GM21576 (cell line): Measurements from ENCODE around the gene GSK3A.

Source experiments
- ATAC-seq: cut with Tn5 transposase; IDR thresholded peaks from one replicate; pipeline ENCODE4 v1.9.1; 2021; ENCODE audit warnings: mild to moderate bottlenecking, moderate library complexity; ENCODE audit not compliant: unreplicated experiment

The GSK3A gene

DNA sequence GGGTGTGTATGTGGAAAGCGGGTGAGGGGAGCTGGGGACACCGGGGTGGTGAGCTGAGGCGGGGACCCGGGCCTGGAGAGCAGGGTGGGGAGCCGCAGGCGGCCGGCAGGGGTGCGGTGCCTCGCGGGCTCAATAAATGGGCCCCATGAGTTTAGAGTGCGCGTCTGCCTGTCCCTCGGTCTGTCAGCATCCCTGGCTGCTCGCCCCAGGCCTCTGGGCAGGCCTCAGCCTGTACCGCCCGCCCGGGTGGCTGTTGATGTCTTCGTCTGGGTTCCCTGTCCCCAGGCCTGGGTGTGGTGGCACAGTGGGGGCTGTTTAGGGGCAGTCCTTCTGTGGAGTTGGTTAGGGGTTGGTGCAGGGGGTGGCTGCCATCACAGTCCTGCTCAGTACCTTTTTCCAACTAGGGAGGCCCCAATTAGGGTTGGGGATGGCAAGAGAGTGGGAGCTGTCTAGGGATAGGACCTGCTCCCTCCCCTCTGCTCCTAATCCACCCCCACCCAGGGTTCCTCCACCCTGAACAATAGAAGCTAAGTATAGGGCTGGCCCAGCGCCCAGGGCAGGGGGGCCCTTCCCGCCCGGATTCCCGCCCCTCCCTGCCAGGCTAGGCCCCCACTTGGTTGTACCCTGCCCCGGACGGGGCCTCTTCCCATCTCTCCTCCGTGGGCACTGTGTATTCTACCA is 38.9 kb upstream of the GSK3A start:
- ATAC-seq, result no peak

DNA sequence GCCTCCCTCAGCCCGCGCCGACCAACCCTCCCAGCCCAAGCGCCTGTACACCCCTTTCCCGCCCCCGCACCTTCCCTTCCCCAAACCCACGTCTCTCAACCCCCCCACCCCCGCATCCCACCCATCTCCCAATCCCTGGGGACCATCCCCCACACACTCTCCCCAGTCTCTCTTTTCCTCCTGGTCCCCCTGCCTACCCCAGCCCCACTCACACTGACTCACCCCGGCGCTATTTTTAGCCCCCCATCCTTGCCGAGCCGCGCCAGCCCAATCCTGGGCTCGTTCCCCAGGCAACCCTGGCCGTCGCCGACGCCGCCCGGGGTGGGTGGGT is 38.4 kb upstream of the GSK3A start:
- no peak for ATAC-seq

DNA sequence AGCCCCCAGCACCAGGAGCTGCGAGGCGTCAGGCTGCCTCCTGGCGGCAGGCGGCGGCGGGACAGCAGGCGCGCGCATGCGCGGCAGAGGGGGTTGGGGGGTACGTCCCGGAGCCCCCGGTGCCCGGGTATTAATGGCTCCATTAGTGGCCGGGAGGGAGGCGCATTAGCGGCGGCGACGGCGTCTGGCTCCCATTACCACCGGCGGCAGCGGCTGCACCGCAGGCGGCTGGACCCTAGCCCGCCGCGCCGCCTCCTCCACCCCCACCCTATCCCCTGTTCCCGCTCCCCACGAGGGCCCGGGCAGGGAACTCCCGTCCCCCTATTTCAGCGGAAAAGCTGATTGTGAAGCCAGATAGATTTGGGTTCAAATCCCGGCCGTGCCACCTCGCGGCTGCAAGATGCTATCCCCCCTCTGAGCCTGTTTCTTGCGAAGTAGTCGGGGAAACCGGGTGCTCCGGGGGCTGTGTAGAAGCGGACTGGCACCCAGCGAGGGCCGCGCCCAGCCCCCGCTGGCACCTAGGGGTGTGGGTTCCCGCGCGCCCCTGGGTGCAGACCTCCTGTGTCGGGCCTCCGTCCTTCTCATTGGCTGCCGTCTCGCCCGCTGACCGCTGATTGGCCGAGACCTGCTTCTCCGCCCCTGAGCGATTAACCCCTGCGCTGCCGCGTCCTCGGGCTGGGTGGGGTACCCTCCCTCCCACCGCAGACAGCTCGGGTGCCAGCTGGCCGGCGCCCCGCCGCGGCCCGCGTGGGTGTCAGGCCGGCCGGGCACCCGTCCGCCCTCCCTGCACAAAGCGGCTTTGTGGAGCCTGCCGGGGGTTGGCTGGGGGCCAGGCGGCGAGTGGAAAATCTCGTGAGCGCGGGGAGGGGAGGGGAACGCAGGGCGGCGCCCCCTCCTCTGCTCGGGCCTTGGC is 37.8 kb upstream of the GSK3A start:
- peak; percentile 31 for ATAC-seq

DNA sequence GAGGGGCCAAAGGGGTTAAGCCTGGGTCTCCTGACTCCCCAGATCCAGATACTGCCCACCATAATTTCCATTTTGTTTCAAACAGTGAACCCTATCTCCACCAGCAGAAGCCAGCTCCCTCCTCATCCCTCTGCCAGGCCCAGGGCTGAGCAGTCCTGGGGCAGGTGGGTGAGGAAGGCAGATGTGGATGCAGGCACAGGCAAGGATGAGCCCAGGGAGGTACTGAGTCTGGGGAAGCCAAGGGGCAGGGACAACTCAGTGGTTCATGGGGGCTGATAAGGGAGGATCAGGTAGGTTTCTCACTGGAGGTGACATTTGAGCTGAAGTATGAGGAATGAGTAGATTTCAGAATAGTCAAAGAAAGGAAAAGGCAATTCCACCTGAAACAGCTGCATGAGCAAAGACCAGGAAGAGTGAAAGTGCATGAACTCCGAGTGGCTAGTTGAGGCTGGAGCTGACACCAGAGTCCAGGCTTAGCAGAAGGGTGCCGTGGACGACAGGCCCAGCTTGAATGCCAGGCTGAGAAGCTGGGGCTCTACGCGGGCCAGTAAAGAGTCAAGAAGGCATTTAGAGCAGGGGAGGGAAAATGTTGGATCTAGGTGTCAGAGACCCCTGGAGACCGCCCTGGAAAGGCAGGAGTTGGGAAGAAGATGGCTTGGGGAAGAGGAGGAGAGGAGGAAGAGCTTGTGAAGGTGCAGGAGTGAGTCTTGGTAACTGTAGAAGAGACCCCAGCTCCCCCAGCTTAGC is 36.9 kb upstream of the GSK3A start:
- ATAC-seq, result no peak

- no peak for ATAC-seq
Measured at GRCh38 chr19:42278452-42279154, 36.2 kb upstream of the GSK3A start.

GRCh38 chr19:42277821-42278451 is 35.5 kb upstream of the GSK3A start:
- ATAC-seq, result no peak

GRCh38 chr19:42276821-42277220 is 34.4 kb upstream of the GSK3A start:
- no peak for ATAC-seq

GRCh38 chr19:42276284-42276683 is 33.9 kb upstream of the GSK3A start:
- no peak for ATAC-seq

- no peak for ATAC-seq
Measured at GRCh38 chr19:42275517-42275916, 33.1 kb upstream of the GSK3A start.

DNA sequence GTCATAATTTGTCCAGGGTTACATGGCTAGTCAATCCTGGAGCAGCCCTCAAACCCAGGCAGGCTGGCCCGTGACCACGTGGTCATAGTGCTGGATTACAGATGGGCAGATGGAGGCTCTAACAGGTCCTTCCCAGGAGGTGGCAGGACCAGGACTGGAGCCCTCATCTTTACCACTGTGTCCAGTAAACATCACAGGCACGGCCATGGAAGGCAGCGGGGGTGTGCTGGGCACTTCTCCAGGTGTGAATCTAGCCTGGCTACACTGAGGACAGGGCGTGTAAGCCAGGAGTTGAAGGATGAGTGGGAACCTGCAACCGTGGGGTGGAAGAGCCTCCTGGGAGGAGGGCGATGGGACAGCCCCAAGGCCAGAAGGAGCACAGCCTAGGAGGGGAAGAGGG is 32.7 kb upstream of the GSK3A start:
- ATAC-seq, result no peak

DNA sequence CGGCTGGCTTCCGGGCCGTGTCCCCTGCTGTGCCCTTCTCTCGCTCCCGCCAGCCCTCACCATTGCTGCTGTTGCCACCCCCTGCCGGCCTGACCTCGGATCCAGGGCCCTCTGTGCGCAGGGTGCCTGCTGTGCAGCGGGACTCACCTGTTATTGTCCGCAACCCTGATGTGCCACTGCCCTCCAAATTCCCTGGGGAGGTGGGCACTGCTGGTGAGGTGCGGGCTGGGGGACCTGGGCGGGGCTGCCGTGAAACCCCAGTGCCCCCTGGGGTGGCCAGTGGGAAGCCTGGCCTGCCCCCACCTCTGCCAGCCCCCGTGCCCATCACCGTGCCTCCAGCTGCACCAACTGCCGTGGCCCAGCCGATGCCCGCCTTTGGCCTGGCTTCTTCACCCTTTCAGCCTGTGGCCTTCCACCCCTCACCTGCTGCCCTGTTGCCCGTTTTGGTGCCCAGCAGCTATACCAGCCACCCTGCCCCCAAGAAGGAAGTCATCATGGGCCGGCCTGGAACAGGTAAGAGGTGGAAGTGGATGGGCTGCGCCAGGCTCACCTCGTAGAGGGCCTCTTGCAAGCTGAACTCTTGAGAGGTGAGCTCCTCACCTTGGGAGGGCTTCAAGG is 31.8 kb upstream of the GSK3A start:
- no peak for ATAC-seq

DNA sequence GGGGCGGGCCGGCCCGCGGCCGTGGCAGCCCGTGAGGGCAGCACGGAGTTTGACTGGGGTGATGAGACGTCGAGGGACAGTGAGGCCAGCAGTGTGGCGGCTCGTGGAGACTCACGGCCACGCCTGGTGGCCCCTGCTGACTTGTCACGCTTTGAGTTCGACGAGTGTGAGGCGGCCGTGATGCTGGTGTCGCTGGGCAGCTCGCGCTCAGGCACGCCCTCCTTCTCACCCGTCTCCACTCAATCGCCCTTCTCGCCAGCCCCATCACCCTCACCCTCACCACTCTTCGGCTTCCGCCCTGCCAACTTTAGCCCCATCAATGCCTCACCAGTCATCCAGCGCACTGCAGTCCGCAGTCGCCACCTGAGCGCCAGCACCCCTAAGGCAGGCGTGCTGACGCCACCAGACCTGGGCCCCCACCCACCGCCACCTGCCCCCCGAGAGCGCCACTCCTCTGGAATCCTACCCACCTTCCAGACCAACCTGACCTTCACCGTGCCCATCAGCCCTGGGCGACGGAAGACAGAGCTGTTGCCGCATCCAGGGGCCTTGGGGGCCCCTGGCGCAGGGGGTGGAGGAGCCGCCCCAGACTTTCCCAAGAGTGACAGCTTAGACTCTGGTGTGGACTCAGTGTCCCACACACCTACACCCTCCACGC is 31.1 kb upstream of the GSK3A start:
- no peak for ATAC-seq

DNA sequence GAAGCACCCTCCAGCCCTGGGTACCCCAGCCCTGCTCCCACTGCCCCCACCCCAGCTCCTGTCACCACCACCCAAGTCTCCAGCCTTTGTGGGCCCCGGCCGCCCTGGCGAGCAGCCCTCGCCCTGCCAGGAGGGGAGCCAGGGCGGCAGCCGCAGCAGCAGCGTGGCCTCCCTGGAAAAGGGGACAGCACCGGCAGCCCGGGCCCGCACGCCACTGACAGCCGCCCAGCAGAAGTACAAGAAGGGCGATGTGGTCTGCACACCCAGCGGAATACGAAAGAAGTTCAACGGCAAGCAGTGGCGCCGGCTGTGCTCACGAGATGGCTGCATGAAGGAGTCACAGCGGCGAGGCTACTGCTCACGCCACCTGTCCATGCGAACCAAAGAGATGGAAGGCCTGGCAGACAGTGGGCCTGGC is 30.6 kb upstream of the GSK3A start:
- no peak for ATAC-seq

DNA sequence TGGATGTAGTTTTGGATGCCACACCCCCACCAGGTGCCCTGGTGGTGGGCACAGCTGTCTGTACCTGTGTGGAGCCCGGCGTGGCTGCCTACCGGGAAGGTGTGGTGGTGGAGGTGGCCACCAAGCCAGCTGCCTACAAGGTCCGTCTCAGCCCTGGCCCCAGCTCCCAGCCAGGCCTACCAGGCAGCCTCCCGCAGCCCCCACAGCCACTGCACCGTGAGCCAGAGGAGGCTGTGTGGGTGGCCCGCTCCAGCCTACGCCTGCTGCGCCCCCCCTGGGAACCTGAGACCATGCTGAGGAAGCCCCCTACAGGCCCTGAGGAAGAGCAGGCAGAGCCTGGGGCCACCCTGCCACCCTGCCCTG is 30.1 kb upstream of the GSK3A start:
- ATAC-seq, result no peak

- ATAC-seq, result no peak
Measured at GRCh38 chr19:42271861-42272534, 29.6 kb upstream of the GSK3A start.

GRCh38 chr19:42271045-42271419 is 28.6 kb upstream of the GSK3A start:
- no peak for ATAC-seq

GRCh38 chr19:42270346-42271044 is 28.1 kb upstream of the GSK3A start:
- no peak for ATAC-seq

- ATAC-seq, result no peak
Measured at GRCh38 chr19:42269478-42270345, 27.3 kb upstream of the GSK3A start.
